Inferior parietal cortex (tissue), 1 donor: ENCODE data around the gene CXXC5.
"Not testable (repeated sequence)": the region's sequence is repeated elsewhere in the genome, so short reads cannot be mapped to it uniquely, and the experiment has no call there.

Source experiments
- DNase-seq: peaks from one replicate; pipeline ENCODE4 v3.0.0-alpha.2; 2016; ENCODE audit errors: extremely low spot score

The CXXC5 gene

GRCh38 chr5:139710319-139711066 is 62.3 kb downstream of the CXXC5 start:
- no peak for DNase-seq

GRCh38 chr5:139711067-139711905 is 63.1 kb downstream of the CXXC5 start:
- DNase-seq, result peak; percentile 49

- DNase-seq, result no peak
Observed at GRCh38 chr5:139711906-139712224, 63.7 kb downstream of the CXXC5 start.

- no peak for DNase-seq
Observed at GRCh38 chr5:139712412-139712811, 64.3 kb downstream of the CXXC5 start.

GRCh38 chr5:139713898-139714297 is 65.7 kb downstream of the CXXC5 start:
- not testable (repeated sequence) for DNase-seq

- DNase-seq, result no peak
Observed at GRCh38 chr5:139717221-139717620, 69.1 kb downstream of the CXXC5 start.

- not testable (repeated sequence) for DNase-seq
Observed at GRCh38 chr5:139718403-139718802, 70.3 kb downstream of the CXXC5 start.

- DNase-seq, result not testable (repeated sequence)
Observed at GRCh38 chr5:139719970-139720369, 71.8 kb downstream of the CXXC5 start.

GRCh38 chr5:139723986-139724587 is 75.9 kb downstream of the CXXC5 start:
- DNase-seq, result no peak

- no peak for DNase-seq
Observed at GRCh38 chr5:139725073-139725830, 77.1 kb downstream of the CXXC5 start.

GRCh38 chr5:139726248-139726647 is 78.1 kb downstream of the CXXC5 start:
- DNase-seq, result no peak

- not testable (repeated sequence) for DNase-seq
Observed at GRCh38 chr5:139727615-139728014, 79.5 kb downstream of the CXXC5 start.

GRCh38 chr5:139731281-139731680 is 83.1 kb downstream of the CXXC5 start:
- no peak for DNase-seq

- no peak for DNase-seq
Observed at GRCh38 chr5:139732019-139732418, 83.9 kb downstream of the CXXC5 start.

- no peak for DNase-seq
Observed at GRCh38 chr5:139733010-139733688, 85.0 kb downstream of the CXXC5 start.
